Small intestine (tissue), 16 donors: ENCODE data around the gene ZNF764. TPM values are rescaled to one million over a fixed set of nuclear protein-coding genes. Genes with fewer than 3 reads are reported as not detected.

Experiments used
- DNase-seq, 2 donors: peaks; one replicate each; pipeline versions ENCODE4 v3.0.0 to v3.0.0-alpha.2; 2013
- FAIRE-seq: peaks from 2 replicates; lab custom pipeline; 2012; peaks lifted over from hg19 to GRCh38; lab: Jason Lieb, UNC
- H3K27ac ChIP-seq, 3 donors: one replicate each; pipeline ENCODE4 v1.5.1; 2013; ENCODE audit warnings: low read length in 2 of 3, mild to moderate bottlenecking in 2 of 3, control low read depth in 1 of 3, inconsistent platforms in 1 of 3, low read depth in 1 of 3, moderate library complexity in 1 of 3
- H3K27me3 ChIP-seq, 3 donors: one replicate each; pipeline ENCODE4 v1.6.1; 2013; ENCODE audit warnings: low read length in 3 of 3, inconsistent platforms in 1 of 3; ENCODE audit not compliant: control insufficient read depth in 3 of 3, insufficient read depth in 3 of 3
- H3K36me3 ChIP-seq, 3 donors: one replicate each; pipeline ENCODE4 v1.6.1; 2013; ENCODE audit warnings: low read length in 3 of 3, inconsistent platforms in 1 of 3, low read depth in 1 of 3, mild to moderate bottlenecking in 1 of 3, moderate library complexity in 1 of 3; ENCODE audit not compliant: control insufficient read depth in 3 of 3, insufficient read depth in 2 of 3
- H3K4me1 ChIP-seq, 3 donors: one replicate each; pipeline ENCODE4 v1.6.1; 2013; ENCODE audit warnings: low read length in 2 of 3, inconsistent platforms in 1 of 3, low read depth in 1 of 3, mild to moderate bottlenecking in 1 of 3, moderate library complexity in 1 of 3; ENCODE audit not compliant: control insufficient read depth in 3 of 3, insufficient read depth in 2 of 3
- H3K4me3 ChIP-seq, 3 donors: one replicate each; pipeline ENCODE4 v1.5.1; 2013; ENCODE audit warnings: low read length in 3 of 3, control low read depth in 1 of 3, inconsistent platforms in 1 of 3, low read depth in 1 of 3, mild to moderate bottlenecking in 1 of 3, moderate library complexity in 1 of 3
- H3K9me3 ChIP-seq, 2 donors: one replicate each; pipeline ENCODE4 v1.6.1; 2013; ENCODE audit warnings: low read depth in 1 of 2, low read length in 1 of 2; ENCODE audit not compliant: control insufficient read depth in 2 of 2, insufficient read depth in 1 of 2
- WGBS, 3 donors: extraction: QIAGEN DNeasy Blood & Tissue Kit; methylation state at CpG; one replicate each; pipeline ENCODE4 v1.1.7; 2013; 5-methylcytosine and 5-hydroxymethylcytosine counted together
- long read RNA-seq, 10 donors: transcript quantifications; one replicate each; lab custom pipeline, GENCODE V29; 2026
- polyA plus RNA-seq, 4 donors: library from polyadenylated mRNA; stranded (reverse) in 3 of 4; unstranded in 1 of 4; fragments of 200-250 nt in 3 of 4; fragments of 120-200 nt in 1 of 4; gene quantifications; one replicate each; pipeline versions ENCODE4 v1.2.1 to v1.2.3, GENCODE V29; 2013
- donor health status: healthy with polysubstance abuse.
- donor health status: control.
- donor health status: control.
- donor health status: Bipolar disorder and iron deficiency.
- donor health status: healthy.

ZNF764 gene
- polyA plus RNA-seq: 10 to 100 TPM in 1 of 4 donors, 1 to 10 TPM in 3; 5.4 to 23.0 (median 6.2) TPM
- long read RNA-seq, donor 1: 0 reads
- long read RNA-seq, donor 2, partial matches to known transcripts: 0 of 3 reads
- long read RNA-seq, donor 2, other reads (novel, unspliced or antisense): 0 of 3 reads
- long read RNA-seq, donor 3, partial matches to known transcripts: 0 of 5 reads
- long read RNA-seq, donor 3, other reads (novel, unspliced or antisense): 0 of 5 reads
- long read RNA-seq, donor 4: 0 reads
- long read RNA-seq, donor 5: 0 reads
- long read RNA-seq, donor 6, partial matches to known transcripts: 0 of 6 reads
- long read RNA-seq, donor 6, other reads (novel, unspliced or antisense): 0 of 6 reads
- long read RNA-seq, donor 7, transcript ZNF764-203 (2 exons, 949 nt): major isoform, 5 of 8 reads
- long read RNA-seq, donor 7, partial matches to known transcripts: 0 of 8 reads
- long read RNA-seq, donor 7, other reads (novel, unspliced or antisense): 0 of 8 reads
- long read RNA-seq, donor 8, partial matches to known transcripts: 0 of 2 reads
- long read RNA-seq, donor 8, other reads (novel, unspliced or antisense): 0 of 2 reads
- long read RNA-seq, donor 9, partial matches to known transcripts: 0 of 3 reads
- long read RNA-seq, donor 9, other reads (novel, unspliced or antisense): 0 of 3 reads
- long read RNA-seq, donor 10, transcript ZNF764-202 (3 exons, 2,970 nt): major isoform, 8 of 14 reads
- long read RNA-seq, donor 10, partial matches to known transcripts: 0 of 14 reads
- long read RNA-seq, donor 10, other reads (novel, unspliced or antisense): 0 of 14 reads

- DNase-seq (peak; percentile 99 to 100), FAIRE-seq (peak; percentile 68)
- Histone ChIP-seq H3K4me3 (peak within 1 kb of the TSS; percentile 73 to 78 (median 77)), H3K27me3 (no peaks in the 10 kb centered on the region), H3K27ac (peak within 1 kb of the TSS; percentile 85 to 96 (median 91)), H3K9me3 (no peaks in the 10 kb centered on the region), H3K36me3 (peaks cover 0 to 34% (median 5%) of the 10 kb centered on the region in 3 donors), H3K4me1 (peaks cover 4 to 41% (median 5%) of the 10 kb centered on the region in 3 donors)
- WGBS, 3 donors: 0% methylated on average over 66 to 74 of the region's 74 CpGs
These were observed at the start of gene ZNF764 for GRCh38 chr16:30557957-30558788. TSS of gene ZNF764 (minus strand) at chr16:30558374. CDS start at chr16:30558182, 192 bp downstream.

DNA sequence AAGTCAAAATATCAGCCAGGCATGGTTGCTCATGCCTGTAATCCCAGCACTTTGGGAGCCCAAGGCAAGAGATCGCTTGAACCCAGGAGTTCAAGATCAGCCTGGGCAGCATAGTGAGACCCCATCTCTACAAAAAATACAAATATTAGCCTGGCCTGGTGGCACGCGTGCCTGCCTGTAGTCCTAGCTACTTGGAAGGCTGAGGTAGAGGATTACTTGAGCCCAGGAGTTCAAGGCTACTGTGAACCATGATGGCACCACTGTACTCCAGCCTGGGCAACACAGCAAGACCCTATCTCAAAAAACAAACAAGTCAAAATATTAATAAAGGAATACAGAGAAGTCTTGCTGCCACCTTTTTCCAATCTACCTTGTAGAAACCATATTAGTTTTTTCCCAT, 47.8 kb upstream of the ZNF764 start:
- FAIRE-seq: no peak
- no peak overlapping the region for H3K4me3 ChIP-seq
- DNase-seq: no peak
- H3K9me3 ChIP-seq: peaks cover 0 to 2% of the 10 kb centered on the region in 2 donors
- no peak overlapping the region for H3K27ac ChIP-seq
- WGBS, 3 donors: 90 to 97% (median 97%) methylated on average over 3 of the region's 3 CpGs
- H3K36me3 ChIP-seq: peaks cover 3 to 57% (median 7%) of the 10 kb centered on the region in 3 donors
- H3K4me1 ChIP-seq: peaks cover 0 to 19% (median 8%) of the 10 kb centered on the region in 3 donors
- no peaks in the 10 kb centered on the region for H3K27me3 ChIP-seq

GRCh38 chr16:30605158-30605557, 47.0 kb upstream of the ZNF764 start:
- Histone ChIP-seq H3K27ac (no peak overlapping the region), H3K4me1 (peaks cover 0 to 19% (median 8%) of the 10 kb centered on the region in 3 donors), H3K9me3 (peaks cover 0 to 6% of the 10 kb centered on the region in 2 donors), H3K36me3 (peaks cover 3 to 57% (median 7%) of the 10 kb centered on the region in 3 donors), H3K4me3 (no peak overlapping the region), H3K27me3 (no peaks in the 10 kb centered on the region)
- FAIRE-seq: no peak
- WGBS, 3 donors: 85 to 89% (median 88%) methylated on average over 12 to 15 of the region's 15 CpGs
- no peak for DNase-seq

- Histone ChIP-seq H3K36me3 (peaks cover 3 to 57% (median 7%) of the 10 kb centered on the region in 3 donors), H3K4me3 (no peak overlapping the region), H3K9me3 (peaks cover 0 to 6% of the 10 kb centered on the region in 2 donors), H3K27ac (peak overlapping the region; percentile 8 to 84 (median 37)), H3K27me3 (no peaks in the 10 kb centered on the region), H3K4me1 (peaks cover 0 to 19% (median 8%) of the 10 kb centered on the region in 3 donors)
- no peak for FAIRE-seq
- peak in 1 of 2 donors; percentile 58 for DNase-seq
- 51 to 84% (median 60%) methylated on average over 42 to 49 of the region's 49 CpGs for WGBS, 3 donors
These were observed 46.3 kb upstream of the ZNF764 start for GRCh38 chr16:30604316-30604947.

DNA sequence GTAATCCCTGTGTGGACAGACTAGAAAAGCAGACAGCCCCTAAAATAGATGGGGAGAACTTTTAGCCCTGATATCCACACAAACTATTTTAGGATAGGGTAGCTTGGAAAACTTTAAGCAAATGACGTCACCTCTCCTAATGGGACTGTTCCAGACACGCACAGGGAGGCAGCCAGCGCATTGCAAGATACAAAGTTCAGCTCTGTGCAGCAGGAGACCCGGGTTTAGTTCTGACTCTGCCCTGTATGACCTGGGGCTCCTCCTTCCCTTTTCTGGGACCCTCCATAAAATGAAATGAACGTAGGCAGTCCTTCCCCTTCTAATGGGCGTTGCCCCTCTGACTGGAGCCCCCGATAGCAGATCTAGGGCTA, 45.8 kb upstream of the ZNF764 start:
- H3K27ac ChIP-seq: peak overlapping the region; percentile 8 to 84 (median 37)
- FAIRE-seq (no peak), DNase-seq (peak; percentile 49 to 83)
- peaks cover 0 to 6% of the 10 kb centered on the region in 2 donors for H3K9me3 ChIP-seq
- H3K27me3 ChIP-seq: no peaks in the 10 kb centered on the region
- H3K4me1 ChIP-seq: peaks cover 0 to 17% (median 8%) of the 10 kb centered on the region in 3 donors
- peaks cover 3 to 56% (median 7%) of the 10 kb centered on the region in 3 donors for H3K36me3 ChIP-seq
- H3K4me3 ChIP-seq: no peak overlapping the region
- 22 to 58% (median 45%) methylated on average over 7 of the region's 7 CpGs for WGBS, 3 donors

- peak overlapping the region in 1 of 3 donors; percentile 40 for H3K27ac ChIP-seq
- DNase-seq (no peak), FAIRE-seq (no peak)
- H3K9me3 ChIP-seq: peaks cover 0 to 6% of the 10 kb centered on the region in 2 donors
- no peak overlapping the region for H3K4me3 ChIP-seq
- 64% methylated on average over 4 of the region's 4 CpGs for WGBS, 3 donors
- H3K36me3 ChIP-seq: peaks cover 3 to 46% (median 7%) of the 10 kb centered on the region in 3 donors
- H3K27me3 ChIP-seq: no peaks in the 10 kb centered on the region
- peaks cover 0 to 11% (median 4%) of the 10 kb centered on the region in 3 donors for H3K4me1 ChIP-seq
These were observed 44.6 kb upstream of the ZNF764 start for GRCh38 chr16:30602616-30603277.

GRCh38 chr16:30601966-30602365, 43.8 kb upstream of the ZNF764 start:
- Histone ChIP-seq H3K27ac (no peak overlapping the region), H3K4me1 (peaks cover 0 to 11% (median 4%) of the 10 kb centered on the region in 3 donors), H3K4me3 (no peak overlapping the region), H3K9me3 (peaks cover 0 to 6% of the 10 kb centered on the region in 2 donors), H3K27me3 (no peaks in the 10 kb centered on the region), H3K36me3 (peaks cover 3 to 39% (median 7%) of the 10 kb centered on the region in 3 donors)
- FAIRE-seq (no peak), DNase-seq (no peak)
- 76 to 87% (median 86%) methylated on average over 4 of the region's 4 CpGs for WGBS, 3 donors
